Neural progenitor cell (in vitro differentiated cells): ENCODE results near the gene GMDS.

Experiments
- CTCF ChIP-seq: fragments of 200-600 bp; sonication (generic); IDR thresholded peaks from 2 replicates; pipeline ENCODE4 v1.5.1; 2017; ENCODE audit warnings: antibody characterized with exemption, mild to moderate bottlenecking
- EZH2 ChIP-seq: fragments of 200-600 bp; sonication (generic); IDR thresholded peaks from 2 replicates; pipeline ENCODE4 v1.6.1; 2017; ENCODE audit warnings: antibody characterized with exemption, mild to moderate bottlenecking, moderate library complexity
- EZH2phosphoT487 ChIP-seq: fragments of 200-600 bp; sonication (generic); IDR thresholded peaks from 2 replicates; pipeline ENCODE4 v1.6.1; 2017; ENCODE audit warnings: antibody characterized with exemption

GRCh38 chr6:1584996-1585668 is 660.3 kb downstream of the GMDS start:
- no peak for TF ChIP-seq EZH2
- no peak for TF ChIP-seq CTCF
- no peak for TF ChIP-seq EZH2phosphoT487
